ENCODE data around the gene CRYBA2. TPM values are rescaled to one million over a fixed set of nuclear protein-coding genes. Genes with fewer than 3 reads are reported as not detected.

Gene CRYBA2
- total and polyA plus RNA-seq, 11 donors = not detected

DNA sequence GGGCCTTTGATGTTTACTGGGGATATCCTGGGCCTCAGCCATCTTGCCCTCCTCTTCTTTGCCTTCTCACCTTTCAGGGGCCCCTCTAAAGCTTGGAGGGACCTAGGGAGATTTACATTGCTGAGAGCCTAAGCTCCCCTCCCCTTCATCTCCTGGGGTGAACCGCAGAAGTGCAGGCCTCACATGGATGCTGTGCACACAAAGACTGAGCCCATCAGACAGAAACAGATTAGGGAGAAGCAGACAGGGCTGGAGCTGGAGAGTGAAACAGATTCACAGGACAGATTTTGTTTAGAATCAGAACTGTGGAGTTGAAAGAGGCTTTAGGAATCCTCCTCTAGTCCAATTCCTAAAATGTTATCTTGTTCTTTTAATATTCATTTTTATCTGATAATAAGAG, 37.2 kb downstream of the CRYBA2 start:
- peaks cover 0 to 20% (median 0%) of the 10 kb centered on the region in 12 donors for H3K4me1 ChIP-seq
- no peak overlapping the region for H3K4me3 ChIP-seq
- no peak for DNase-seq
- H3K27ac ChIP-seq = no peak overlapping the region
- H3K9me3 ChIP-seq = no peaks in the 10 kb centered on the region
- H3K36me3 ChIP-seq = no peaks in the 10 kb centered on the region
- intact Hi-C loops (cut with DNase I) = no loop called here
- WGBS, 4 donors = 50 to 69% (median 61%) methylated on average over 1 of the region's 1 CpG
- TF ChIP-seq, protein P1, sequence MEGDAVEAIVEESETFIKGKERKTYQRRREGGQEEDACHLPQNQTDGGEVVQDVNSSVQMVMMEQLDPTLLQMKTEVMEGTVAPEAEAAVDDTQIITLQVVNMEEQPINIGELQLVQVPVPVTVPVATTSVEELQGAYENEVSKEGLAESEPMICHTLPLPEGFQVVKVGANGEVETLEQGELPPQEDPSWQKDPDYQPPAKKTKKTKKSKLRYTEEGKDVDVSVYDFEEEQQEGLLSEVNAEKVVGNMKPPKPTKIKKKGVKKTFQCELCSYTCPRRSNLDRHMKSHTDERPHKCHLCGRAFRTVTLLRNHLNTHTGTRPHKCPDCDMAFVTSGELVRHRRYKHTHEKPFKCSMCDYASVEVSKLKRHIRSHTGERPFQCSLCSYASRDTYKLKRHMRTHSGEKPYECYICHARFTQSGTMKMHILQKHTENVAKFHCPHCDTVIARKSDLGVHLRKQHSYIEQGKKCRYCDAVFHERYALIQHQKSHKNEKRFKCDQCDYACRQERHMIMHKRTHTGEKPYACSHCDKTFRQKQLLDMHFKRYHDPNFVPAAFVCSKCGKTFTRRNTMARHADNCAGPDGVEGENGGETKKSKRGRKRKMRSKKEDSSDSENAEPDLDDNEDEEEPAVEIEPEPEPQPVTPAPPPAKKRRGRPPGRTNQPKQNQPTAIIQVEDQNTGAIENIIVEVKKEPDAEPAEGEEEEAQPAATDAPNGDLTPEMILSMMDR (IDR thresholded peaks at IDR 0.05) = no peak
- TF ChIP-seq POLR2A (IDR thresholded peaks at IDR 0.05) = no peak
- peaks cover 18 to 71% (median 35%) of the 10 kb centered on the region in 9 donors for H3K27me3 ChIP-seq
- ATAC-seq = no peak

DNA sequence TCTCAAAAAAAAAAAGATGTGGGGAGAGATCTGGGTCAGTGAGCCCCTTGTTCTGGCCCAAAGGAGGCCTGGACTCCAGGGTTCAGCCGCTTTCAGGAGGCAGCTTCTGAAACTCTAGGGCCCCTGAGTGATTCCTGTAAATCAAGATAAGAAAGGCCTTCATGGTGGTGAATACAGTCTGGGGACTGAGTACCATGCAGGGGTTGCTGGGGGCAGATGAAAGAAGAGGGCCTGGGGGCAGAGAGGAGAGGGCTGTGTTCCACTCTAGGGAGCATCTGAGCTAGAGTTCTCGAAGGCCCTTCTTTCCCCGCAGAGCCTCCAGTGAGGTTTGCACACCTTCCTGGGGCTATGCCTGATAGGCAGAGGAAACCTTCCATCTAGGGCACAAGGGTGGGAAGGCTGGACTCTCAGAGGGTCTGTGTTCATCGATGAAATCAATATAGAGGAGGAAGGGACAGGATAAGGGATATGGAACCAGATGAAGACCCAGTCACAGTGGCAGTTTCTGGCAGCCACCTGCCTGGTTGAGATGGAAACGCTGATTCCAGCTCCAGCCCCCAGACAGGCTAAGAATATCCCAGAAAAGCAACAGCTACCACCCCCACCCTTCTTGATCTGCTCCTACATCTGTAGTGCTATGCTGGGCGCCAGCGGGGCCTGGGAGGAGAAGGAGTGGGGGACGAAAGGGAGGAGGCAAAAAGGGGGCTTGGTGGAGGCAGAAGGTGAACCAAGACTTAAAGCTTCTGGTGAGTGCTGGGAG, 38.5 kb downstream of the CRYBA2 start:
- 65 to 72% (median 71%) methylated on average over 8 of the region's 8 CpGs for WGBS, 4 donors
- H3K27me3 ChIP-seq = peaks cover 8 to 65% (median 24%) of the 10 kb centered on the region in 9 donors
- intact Hi-C loops (cut with DNase I) = no loop called here
- H3K27ac ChIP-seq = no peak overlapping the region
- no peak overlapping the region for H3K4me3 ChIP-seq
- no peak for ATAC-seq
- H3K4me1 ChIP-seq = peaks cover 0 to 7% (median 0%) of the 10 kb centered on the region in 12 donors
- no peak for DNase-seq
- H3K36me3 ChIP-seq = no peaks in the 10 kb centered on the region
- no peak for TF ChIP-seq POLR2A (IDR thresholded peaks at IDR 0.05)
- TF ChIP-seq, protein P1 (IDR thresholded peaks at IDR 0.05) = no peak
- no peaks in the 10 kb centered on the region for H3K9me3 ChIP-seq

DNA sequence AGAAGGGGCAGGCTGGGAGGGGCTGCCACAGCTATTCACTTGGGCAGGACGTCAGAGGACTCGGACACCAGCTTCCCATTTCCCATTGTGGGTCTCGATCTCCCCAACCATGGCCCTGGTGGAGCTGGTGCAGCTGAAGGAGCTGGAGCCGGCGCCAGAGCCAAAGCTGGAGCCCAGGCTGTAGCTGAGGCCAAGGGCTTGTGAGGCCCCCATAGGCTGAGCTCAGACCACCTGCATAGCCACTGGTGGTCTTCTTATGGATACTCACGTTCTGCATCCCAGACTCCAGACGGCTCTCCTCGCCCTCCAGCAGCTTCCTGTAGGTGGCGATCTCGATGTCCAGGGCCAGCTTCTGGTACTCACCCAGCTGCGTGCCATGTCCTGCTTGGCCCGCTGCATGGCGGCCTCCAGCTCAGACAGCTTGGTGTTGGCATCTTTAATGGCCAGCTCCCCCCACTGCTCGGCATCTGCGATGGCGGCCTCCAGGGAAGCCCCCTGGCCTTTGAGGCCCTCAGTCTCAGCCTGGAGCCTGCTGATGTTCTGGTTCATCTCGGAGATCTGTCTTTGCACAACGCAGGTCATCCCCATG, 39.8 kb downstream of the CRYBA2 start:
- no peaks in the 10 kb centered on the region for H3K9me3 ChIP-seq
- H3K27ac ChIP-seq = no peak overlapping the region
- TF ChIP-seq, protein P1 (IDR thresholded peaks at IDR 0.05) = no peak
- TF ChIP-seq POLR2A (IDR thresholded peaks at IDR 0.05) = no peak
- DNase-seq (no peak), ATAC-seq (no peak)
- intact Hi-C loops (cut with DNase I) = no loop called here
- no peaks in the 10 kb centered on the region for H3K4me1 ChIP-seq
- H3K36me3 ChIP-seq = no peaks in the 10 kb centered on the region
- no peak overlapping the region for H3K4me3 ChIP-seq
- H3K27me3 ChIP-seq = peaks cover under 1 to 62% (median 13%) of the 10 kb centered on the region in 9 donors
- WGBS, 4 donors = 59 to 66% (median 64%) methylated on average over 16 to 18 of the region's 18 CpGs

DNA sequence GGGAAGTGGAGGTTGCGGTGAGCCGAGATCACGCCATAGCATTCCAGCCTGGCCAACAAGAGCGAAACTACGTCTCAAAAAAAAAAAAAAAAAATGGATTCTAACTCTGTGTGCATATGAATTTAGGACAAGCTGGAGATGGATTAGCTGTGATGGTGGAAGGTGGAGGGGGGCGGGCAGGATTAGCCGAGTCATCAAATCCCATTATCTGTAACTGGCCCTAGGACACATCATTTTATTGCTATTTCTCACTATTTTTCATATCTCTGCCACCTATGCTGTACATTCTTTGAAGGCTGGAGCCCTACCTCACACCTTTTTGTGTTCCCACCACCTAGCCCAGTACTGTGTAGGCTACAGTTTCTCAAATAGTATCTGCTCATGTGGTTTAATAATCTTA, 41.1 kb downstream of the CRYBA2 start:
- ATAC-seq (no peak), DNase-seq (no peak)
- H3K27me3 ChIP-seq = peaks cover 0 to 55% (median 7%) of the 10 kb centered on the region in 9 donors
- no peaks in the 10 kb centered on the region for H3K4me1 ChIP-seq
- WGBS, 4 donors = 88 to 98% (median 93%) methylated on average over 7 of the region's 7 CpGs
- H3K9me3 ChIP-seq = no peaks in the 10 kb centered on the region
- TF ChIP-seq, protein P1 (IDR thresholded peaks at IDR 0.05) = no peak
- TF ChIP-seq POLR2A (IDR thresholded peaks at IDR 0.05) = no peak
- intact Hi-C loops (cut with DNase I) = no loop called here
- H3K36me3 ChIP-seq = no peaks in the 10 kb centered on the region
- H3K27ac ChIP-seq = no peak overlapping the region
- no peak overlapping the region for H3K4me3 ChIP-seq
